Testis (tissue), 3 donors: ENCODE results near the gene COL15A1. TPM values are rescaled to one million over a fixed set of nuclear protein-coding genes. Genes with fewer than 3 reads are reported as not detected.
A peak's percentile ranks its signal among the peaks of the same experiment; 100 is the strongest.

Source experiments
- DNase-seq: peaks from one replicate; pipeline ENCODE4 v3.0.0-alpha.2; 2019
- H3K27ac ChIP-seq, 2 donors: fragments of 200-600 bp; sonication (generic); one replicate each; pipeline ENCODE4 v1.5.1; 2019
- H3K27me3 ChIP-seq: fragments of 200-600 bp; sonication (generic); one replicate; pipeline ENCODE4 v1.5.1; 2019
- H3K36me3 ChIP-seq: fragments of 200-600 bp; sonication (generic); one replicate; pipeline ENCODE4 v1.5.1; 2017; ENCODE audit warnings: low read depth; ENCODE audit errors: missing control alignments
- H3K4me1 ChIP-seq: fragments of 200-600 bp; sonication (generic); one replicate; pipeline ENCODE4 v1.5.1; 2019
- H3K4me3 ChIP-seq, 2 donors: fragments of 200-600 bp; sonication (generic); one replicate each; pipeline ENCODE4 v1.5.1; 2017 to 2019
- H3K9me3 ChIP-seq: fragments of 200-600 bp; sonication (generic); one replicate; pipeline ENCODE4 v1.5.1; 2017
- POLR2A ChIP-seq: fragments of 450-650 bp; IDR thresholded peaks from one replicate; pipeline ENCODE4 v1.6.1; 2017; ENCODE audit warnings: antibody characterized with exemption, mild to moderate bottlenecking, moderate library complexity
- WGBS, 2 donors: methylation state at CpG; one replicate each; pipeline ENCODE4 v1.1.5; 2018; 5-methylcytosine and 5-hydroxymethylcytosine counted together
- intact Hi-C: fragments of 100-400 bp; cut with DNase I; formaldehyde crosslinking; loops from one replicate; pipeline ENCODE4 v1.15.1; 2023; ENCODE audit warnings: low total_unique reads
- polyA plus RNA-seq: library from polyadenylated mRNA; stranded (reverse); fragments of 350-450 nt; fragmentation: Illumina TruSeq; extraction: RNeasy Lipid Tissue Mini Kit (QIAGEN cat#74804); gene quantifications from one replicate; pipeline ENCODE4 v1.2.3, GENCODE V29; 2014; ENCODE audit warnings: low read depth, low replicate concordance; ENCODE audit not compliant: insufficient read depth
- total RNA-seq, 2 donors: library from RNA; depleted of rRNA; stranded (reverse); fragments of >200 nt; gene quantifications; one replicate each; pipeline ENCODE4 v1.2.3, GENCODE V29; 2016
- TF ChIP-seq, protein P1 (sequence below), 3 experiments: fragments of 450-650 bp in 2 of 3; fragments of 200-600 bp in 1 of 3; sonication (generic) in 1 of 3; IDR thresholded peaks; one replicate each; pipeline ENCODE4 v1.5.1; 2016 to 2019; ENCODE audit warnings: antibody characterized with exemption in 3 of 3, mild to moderate bottlenecking in 2 of 3, moderate library complexity in 1 of 3

Gene COL15A1
- total and polyA plus RNA-seq, 3 donors from 2014 or later: 37.2 to 55.5 (median 49.4) TPM

DNA sequence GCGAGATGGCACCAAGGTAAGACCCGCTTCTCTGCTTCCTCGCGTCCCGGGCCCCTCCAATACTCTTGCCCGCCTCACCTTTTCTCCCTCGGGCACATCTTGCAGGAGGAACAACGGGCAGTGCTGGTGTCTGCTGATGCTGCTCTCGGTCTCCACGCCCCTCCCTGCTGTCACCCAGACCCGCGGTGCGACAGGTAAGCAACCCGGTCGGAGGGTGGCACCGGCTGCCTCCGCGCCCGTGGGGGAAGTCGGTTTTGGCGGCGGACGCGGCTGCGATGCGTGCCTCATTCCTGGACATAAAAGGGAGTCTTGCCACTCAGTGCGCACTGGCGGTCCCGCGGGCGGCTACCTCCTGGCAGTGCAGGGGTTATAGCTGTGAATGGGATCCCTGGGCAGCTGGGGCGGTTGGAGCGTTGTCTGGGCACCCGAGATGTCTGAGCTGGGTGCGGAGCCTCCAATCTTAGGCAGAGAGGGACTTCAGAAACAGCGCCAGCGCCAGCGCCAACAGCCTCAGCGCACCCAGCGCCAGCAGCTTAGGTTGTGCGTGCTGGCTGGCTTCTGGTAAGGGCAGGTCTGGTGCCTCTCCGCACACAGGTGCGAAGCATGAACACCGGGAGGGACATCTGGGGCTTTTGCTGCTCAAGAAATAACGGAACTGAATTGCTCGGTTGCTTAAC, 488 bp downstream of the COL15A1 start:
- peak overlapping the region; percentile 52 to 84 for H3K27ac ChIP-seq
- peak; percentile 38 for DNase-seq
- TF ChIP-seq POLR2A: no peak
- TF ChIP-seq, protein P1, sequence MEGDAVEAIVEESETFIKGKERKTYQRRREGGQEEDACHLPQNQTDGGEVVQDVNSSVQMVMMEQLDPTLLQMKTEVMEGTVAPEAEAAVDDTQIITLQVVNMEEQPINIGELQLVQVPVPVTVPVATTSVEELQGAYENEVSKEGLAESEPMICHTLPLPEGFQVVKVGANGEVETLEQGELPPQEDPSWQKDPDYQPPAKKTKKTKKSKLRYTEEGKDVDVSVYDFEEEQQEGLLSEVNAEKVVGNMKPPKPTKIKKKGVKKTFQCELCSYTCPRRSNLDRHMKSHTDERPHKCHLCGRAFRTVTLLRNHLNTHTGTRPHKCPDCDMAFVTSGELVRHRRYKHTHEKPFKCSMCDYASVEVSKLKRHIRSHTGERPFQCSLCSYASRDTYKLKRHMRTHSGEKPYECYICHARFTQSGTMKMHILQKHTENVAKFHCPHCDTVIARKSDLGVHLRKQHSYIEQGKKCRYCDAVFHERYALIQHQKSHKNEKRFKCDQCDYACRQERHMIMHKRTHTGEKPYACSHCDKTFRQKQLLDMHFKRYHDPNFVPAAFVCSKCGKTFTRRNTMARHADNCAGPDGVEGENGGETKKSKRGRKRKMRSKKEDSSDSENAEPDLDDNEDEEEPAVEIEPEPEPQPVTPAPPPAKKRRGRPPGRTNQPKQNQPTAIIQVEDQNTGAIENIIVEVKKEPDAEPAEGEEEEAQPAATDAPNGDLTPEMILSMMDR (IDR thresholded peaks at IDR 0.05): no peak
- peaks cover 4% of the 10 kb centered on the region for H3K4me1 ChIP-seq
- no peaks in the 10 kb centered on the region for H3K36me3 ChIP-seq
- no peaks in the 10 kb centered on the region for H3K27me3 ChIP-seq
- WGBS, 2 donors: 0 to 3% methylated on average over 24 to 46 of the region's 46 CpGs
- H3K4me3 ChIP-seq: peak overlapping the region; percentile 61 to 65
- H3K9me3 ChIP-seq: no peaks in the 10 kb centered on the region
- intact Hi-C loops: no loop called here

DNA sequence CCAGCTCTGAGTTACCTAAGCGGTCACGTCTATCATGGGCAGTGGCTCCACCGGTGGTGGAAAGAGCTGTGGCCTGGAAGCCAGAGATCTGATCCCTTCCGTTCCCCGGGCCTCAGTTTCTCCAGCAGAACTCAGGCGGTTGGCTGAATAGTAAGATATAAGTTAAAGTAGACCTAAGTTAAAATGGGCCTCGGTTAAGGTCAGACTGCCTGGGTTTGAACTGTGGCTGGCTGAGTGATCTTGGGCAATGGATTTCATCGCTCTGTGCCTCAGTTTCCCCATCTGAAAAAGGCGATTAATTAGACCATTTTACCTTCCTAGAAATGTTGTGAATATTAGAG, 997 bp downstream of the COL15A1 start:
- Histone ChIP-seq H3K4me1 (peaks cover 4% of the 10 kb centered on the region), H3K27ac (peak overlapping the region; percentile 52 to 84), H3K4me3 (peak overlapping the region; percentile 61 to 65), H3K36me3 (no peaks in the 10 kb centered on the region), H3K27me3 (no peaks in the 10 kb centered on the region), H3K9me3 (no peaks in the 10 kb centered on the region)
- TF ChIP-seq, protein P1 (IDR thresholded peaks at IDR 0.05): no peak
- TF ChIP-seq POLR2A: no peak
- DNase-seq: no peak
- intact Hi-C loops: no loop called here
- 15 to 16% methylated on average over 7 to 9 of the region's 9 CpGs for WGBS, 2 donors

DNA sequence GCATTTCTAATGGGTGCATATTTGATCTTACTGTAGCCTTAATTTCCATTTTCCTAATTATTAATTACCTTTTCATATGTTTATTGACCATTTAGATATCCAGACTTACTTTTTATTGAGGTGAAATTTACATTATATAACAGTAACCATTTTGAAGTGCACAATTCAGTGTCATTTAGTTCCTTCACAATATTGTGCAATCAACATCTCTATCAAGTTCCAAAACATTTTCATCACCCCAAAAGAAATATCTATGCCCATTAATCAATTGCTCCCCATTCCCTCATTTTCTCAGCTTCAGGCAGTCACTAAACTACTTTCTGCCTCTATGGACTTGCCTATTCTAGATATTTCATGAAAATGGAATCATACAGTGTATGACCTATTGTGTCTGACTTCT, 5.9 kb downstream of the COL15A1 start:
- intact Hi-C loops: no loop called here
- Histone ChIP-seq H3K27me3 (no peaks in the 10 kb centered on the region), H3K27ac (no peak overlapping the region), H3K4me1 (no peaks in the 10 kb centered on the region), H3K9me3 (no peaks in the 10 kb centered on the region), H3K4me3 (no peak overlapping the region), H3K36me3 (no peaks in the 10 kb centered on the region)
- no peak for DNase-seq
- no peak for TF ChIP-seq POLR2A

DNA sequence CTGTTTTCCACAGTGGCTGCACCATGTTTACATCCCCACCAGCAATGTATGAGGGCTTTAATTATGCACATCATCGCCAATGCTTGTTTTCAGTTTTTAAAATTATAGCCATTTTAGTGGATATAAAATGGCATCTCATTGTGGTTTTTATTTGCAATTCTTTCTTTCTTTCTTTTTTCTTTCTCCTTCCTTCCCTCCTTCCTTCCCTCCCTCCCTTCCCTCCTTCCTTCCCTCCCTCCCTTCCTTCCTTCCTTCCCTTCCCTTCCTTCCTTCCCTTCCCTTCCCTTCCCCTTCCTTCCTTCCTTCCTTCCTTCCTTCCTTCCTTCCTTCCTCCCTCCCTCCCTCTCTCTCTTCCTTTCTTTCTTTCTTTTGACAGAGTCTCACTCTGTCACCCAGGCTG, 6.6 kb downstream of the COL15A1 start:
- DNase-seq: no peak
- Histone ChIP-seq H3K27ac (peak overlapping the region in 1 of 2 donors; percentile 37), H3K36me3 (no peaks in the 10 kb centered on the region), H3K4me3 (no peak overlapping the region), H3K4me1 (no peaks in the 10 kb centered on the region), H3K9me3 (no peaks in the 10 kb centered on the region), H3K27me3 (no peaks in the 10 kb centered on the region)
- WGBS, 2 donors: 83 to 89% methylated on average over 1 of the region's 1 CpG
- TF ChIP-seq POLR2A: no peak
- TF ChIP-seq, protein P1 (IDR thresholded peaks at IDR 0.05): no peak
- intact Hi-C loops: no loop called here

DNA sequence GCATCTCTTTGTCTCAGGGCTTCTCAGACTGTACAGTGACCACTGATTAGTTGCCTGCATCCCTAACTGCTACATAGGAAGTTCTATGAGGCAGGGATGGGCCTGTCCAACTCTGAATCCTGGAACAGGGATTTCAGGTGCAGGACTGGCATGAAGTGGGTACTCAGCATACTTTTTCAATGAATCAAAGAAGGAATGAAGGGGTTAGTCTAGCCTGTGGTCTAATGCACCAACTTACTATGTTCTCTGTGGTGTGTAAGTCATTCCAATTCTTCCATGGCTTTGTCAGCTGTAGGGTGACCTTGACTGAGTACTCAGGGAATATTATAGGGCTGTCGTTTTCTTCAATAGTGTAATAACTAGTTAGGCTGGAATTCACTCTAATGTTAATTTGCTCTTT, 8.3 kb downstream of the COL15A1 start:
- H3K27me3 ChIP-seq: no peaks in the 10 kb centered on the region
- intact Hi-C loops: no loop called here
- no peak for TF ChIP-seq POLR2A
- TF ChIP-seq, protein P1 (IDR thresholded peaks at IDR 0.05): no peak
- no peaks in the 10 kb centered on the region for H3K9me3 ChIP-seq
- 50 to 55% methylated on average over 1 of the region's 1 CpG for WGBS, 2 donors
- H3K36me3 ChIP-seq: no peaks in the 10 kb centered on the region
- H3K27ac ChIP-seq: no peak overlapping the region
- no peak overlapping the region for H3K4me3 ChIP-seq
- no peak for DNase-seq
- H3K4me1 ChIP-seq: no peaks in the 10 kb centered on the region
